Medulla oblongata (tissue), 1 donor: ENCODE results near the gene RARRES2.

Experiments
- DNase-seq: peaks from one replicate; pipeline ENCODE4 v3.0.0-alpha.2; 2015; ENCODE audit errors: extremely low spot score

Gene RARRES2

GRCh38 chr7:150361807-150362621 lies 20.6 kb upstream of the RARRES2 start:
- no peak for DNase-seq

DNA sequence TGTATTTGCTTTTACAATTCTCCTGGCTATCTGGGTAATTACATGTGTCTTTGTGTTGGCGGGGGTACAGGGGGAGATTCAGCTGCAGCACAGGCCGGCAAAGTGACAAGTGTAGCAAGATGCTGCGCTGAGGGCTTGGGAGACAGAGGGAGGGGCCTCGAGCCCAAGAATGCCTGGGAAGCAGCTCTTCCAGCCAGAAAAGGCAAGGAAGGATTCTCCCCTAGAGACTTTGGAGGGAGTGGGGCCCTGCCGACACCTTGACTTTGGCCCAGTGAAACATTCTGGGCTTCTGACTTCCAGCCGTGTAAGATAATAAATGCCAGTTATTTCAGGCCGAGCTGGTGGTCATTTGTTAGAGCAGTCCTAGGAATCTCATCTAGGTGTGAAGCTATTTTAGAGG lies 20.0 kb upstream of the RARRES2 start:
- no peak for DNase-seq

- DNase-seq: no peak
Measured at GRCh38 chr7:150360363-150361058, 19.1 kb upstream of the RARRES2 start.

- DNase-seq: no peak
Measured at GRCh38 chr7:150359622-150360362, 18.4 kb upstream of the RARRES2 start.

- no peak for DNase-seq
Measured at GRCh38 chr7:150358988-150359621, 17.7 kb upstream of the RARRES2 start.

- no peak for DNase-seq
Measured at GRCh38 chr7:150358433-150358832, 17.0 kb upstream of the RARRES2 start.

DNA sequence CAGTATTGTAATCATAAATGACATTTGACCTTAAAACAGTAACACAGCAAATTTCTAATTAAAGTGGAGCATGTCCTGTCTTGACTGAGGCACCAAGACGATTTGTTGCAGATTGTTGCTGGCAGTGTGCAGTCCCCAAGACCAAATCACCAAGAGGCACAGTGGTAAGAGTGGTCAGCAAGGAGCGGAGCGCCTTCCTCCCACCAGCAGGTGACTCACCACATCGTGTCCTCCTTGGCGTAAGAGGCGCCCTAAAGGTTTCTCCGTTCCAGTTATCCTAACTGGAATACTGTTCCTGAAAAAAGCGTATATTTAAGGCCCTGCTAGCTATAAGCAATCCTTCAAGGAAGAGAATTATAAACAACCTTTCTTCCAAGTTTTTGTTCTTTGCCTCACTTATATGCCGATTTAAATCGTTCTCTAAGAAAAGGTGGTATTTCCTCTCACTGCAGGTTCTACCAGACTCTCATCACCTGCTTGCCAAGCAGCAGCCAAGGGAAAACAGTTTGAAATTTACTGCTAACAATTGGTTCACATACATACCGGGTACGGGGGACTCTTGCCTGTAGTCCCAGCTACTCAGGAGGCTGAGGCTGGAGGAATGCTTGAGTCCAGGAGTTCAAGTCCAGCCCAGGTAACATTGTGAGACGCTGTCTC lies 16.5 kb upstream of the RARRES2 start:
- DNase-seq: no peak

DNA sequence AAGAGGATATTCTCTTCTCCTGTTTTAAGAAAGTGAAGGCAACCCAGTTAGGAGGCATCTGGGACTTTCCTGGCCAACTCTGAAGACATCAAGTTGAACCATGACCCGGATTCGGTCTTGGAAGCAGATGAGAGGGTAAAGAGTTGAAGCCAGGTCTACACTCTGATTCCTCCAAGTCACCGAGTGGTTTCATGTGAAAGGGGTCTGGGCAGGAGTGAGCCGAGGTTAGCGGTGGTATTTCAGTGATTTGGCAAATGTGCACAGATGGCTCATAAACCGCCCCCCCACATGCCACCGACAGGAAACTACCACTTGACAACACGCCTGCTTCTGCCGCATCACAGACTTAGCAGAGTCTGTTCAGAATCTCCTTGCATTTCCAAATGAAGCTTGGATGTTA lies 15.8 kb upstream of the RARRES2 start:
- DNase-seq: no peak

DNA sequence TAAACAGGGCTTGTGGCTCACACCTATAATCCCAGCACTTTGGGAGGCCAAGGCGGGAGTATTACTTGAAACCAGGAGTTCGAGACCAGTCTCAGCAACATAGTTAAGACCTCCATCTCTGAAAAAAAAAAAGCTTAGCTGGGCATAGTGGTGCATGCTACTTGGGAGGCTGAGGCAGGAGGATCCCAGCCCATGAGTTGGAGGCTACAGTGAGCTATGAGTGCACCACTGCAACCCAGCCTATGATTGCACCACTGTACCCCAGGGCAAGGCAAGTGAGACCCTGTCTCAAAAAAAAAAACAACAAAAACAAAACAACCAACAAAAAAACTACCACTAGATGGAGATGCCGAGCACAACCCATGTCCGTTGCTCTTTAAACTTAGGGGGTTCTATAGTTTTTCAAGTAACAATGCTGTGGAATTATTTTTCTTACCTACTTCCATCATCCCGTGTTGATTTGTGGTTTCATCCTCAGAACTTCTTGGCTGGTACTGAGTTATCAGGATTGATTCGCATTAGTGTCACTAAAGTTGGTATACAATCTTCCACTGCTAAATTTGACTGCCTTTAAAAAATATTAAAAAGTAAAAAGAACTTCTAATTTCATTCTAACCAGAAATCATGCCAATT lies 15.0 kb upstream of the RARRES2 start:
- DNase-seq: no peak

GRCh38 chr7:150355666-150356059 lies 14.2 kb upstream of the RARRES2 start:
- DNase-seq: no peak

DNA sequence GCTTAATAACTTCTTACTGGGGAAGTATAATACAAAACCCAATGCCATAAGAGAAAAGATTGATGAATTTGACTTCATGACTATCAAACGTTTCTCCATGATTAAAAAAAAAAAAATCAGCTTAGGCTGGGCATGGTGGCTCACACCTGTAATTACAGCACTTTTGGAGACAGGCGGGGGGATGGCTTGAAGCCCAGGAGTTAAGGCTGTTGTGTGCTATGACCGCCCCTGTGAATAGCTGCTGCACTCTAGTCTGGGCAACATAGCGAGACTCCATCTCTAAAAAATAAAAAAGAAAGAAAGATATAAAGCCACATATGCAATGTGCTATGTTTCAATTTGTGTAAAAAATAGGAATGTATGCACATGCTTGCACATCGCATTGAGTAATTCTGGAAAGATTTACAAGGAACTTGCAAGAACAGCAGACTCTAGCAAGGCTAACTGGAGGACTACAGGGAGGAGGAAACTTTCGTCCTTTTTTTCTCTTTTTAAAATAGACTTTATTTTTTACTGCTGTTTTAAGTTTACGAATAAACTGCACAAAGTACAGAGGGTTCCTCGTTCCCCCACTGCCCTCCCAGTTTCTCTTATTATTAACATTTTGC lies 10.3 kb upstream of the RARRES2 start:
- DNase-seq: no peak

- DNase-seq: no peak
Measured at GRCh38 chr7:150346922-150347321, 5.5 kb upstream of the RARRES2 start.

DNA sequence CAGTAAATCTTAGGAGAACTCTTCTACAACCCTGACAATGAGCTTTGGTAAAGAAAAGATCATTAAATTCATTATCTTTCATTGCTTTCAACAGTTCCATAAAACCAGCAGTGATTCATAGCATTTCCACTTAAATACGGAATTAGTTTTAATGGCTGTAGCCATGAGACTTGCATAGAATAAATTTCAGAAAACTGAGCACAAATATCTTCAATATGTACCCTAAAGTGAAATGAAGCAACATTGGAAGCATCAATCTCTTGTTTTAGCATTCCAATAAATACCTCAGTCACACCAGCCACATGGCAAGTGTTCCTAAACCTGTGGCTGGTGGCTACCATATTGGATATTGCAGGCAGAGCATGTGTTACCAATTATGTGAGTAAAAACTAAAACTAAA lies 3.6 kb upstream of the RARRES2 start:
- no peak for DNase-seq

DNA sequence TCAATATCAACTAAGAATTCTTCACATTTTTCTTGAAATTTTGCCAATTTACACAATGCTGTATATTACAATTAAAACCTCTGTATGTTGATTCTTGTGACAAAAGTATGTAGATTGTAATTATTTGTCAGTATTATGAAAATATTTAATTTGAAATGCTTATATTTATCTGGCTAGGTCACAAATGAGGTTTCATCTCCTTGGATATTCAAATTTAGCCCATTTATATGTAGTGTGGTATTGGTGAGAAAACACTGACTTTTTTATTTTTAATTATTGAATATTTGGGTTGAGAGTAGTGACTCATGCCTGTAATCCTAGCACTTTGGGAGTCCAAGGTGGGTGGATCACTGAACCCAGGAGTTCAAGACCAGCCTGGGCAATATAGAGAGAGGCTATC lies 2.9 kb upstream of the RARRES2 start:
- no peak for DNase-seq

DNA sequence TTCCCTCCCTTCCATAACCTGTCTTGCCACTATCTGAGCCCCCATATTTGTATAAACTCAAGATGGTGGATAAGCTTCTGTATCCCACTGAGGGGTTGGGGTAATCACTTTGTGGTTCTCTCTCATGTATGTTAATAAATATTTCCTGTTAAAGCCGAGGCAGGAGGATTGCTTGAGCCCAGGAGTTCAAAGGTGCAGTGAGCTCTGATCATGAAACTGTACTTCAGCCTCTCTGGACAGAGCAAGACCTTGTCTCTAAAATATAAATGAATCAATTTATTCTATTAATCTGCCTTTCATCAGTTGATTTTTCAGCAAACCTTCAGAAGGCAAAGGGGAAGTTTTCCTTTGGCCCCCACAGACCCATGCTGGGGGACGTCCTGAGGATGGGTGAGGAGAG lies 1.8 kb upstream of the RARRES2 start:
- DNase-seq: no peak

DNA sequence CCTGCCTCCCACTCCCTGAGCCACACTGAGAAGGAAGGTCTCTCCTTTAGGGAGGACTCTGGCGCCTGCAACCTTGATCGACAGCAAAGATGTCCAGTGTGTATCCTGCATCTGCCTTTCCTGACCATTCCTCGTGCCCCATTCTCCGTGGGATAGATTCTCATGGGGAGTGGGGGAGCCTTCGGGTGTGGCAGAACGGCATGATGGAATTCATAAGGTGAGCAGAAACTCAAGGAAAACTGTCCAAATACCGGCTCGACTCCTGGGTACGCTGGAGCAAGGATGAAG lies 636 bp upstream of the RARRES2 start:
- no peak for DNase-seq

DNA sequence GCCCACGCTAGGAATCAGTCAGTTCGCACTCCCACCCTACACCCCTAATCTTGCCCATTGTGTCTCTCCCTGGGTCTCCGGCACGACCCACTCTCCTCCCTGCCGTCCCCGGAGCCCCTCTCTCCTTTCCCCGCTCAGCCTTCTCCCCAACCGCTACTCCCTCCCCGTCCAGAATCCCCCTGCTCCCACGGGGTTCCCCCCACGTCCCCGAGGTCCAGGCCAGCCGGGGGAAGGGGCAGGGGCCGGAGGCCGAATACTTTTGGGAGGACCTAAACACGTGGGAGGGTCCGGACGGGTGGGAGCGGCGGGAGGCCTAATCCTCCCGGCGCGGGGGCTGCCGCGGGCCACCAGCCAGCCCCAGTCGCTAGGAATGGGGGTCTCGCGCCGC lies 560 bp downstream of the RARRES2 start:
- no peak for DNase-seq

DNA sequence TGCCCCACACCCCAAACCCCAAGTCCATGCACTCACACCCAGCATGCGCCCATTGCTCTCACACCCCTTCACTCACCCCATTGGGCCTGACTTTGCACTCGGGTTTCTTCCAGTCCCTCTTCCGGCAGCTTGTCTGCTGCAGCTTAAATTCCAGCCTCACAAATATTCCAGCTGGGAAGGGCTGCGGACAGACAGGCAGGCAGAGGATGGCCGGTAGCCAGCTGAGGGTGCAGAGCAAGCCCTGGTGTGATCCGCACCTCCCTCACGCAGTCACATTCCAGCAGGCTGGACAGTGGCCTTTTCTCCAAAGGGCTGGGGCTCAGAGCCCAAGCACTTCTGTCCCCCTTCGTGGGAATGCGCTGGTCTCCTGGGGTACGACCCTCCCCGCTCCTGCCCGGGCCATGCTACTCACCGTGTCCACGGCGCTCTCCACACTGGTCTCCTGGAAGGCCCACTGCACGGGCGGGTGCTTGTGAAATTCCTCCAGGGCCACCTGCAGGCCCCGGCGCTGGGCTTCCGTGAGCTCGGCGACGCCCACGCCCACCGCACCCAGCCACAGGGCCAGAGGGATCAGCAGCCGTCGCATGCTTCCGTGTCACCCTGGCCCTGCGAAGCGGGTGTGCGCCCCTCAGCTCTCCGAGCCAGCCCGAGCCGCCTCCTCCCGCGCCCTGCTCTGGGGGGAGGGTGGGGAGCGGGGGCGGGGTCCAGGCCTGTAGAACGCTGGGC lies 1.2 kb downstream of the RARRES2 start:
- no peak for DNase-seq

DNA sequence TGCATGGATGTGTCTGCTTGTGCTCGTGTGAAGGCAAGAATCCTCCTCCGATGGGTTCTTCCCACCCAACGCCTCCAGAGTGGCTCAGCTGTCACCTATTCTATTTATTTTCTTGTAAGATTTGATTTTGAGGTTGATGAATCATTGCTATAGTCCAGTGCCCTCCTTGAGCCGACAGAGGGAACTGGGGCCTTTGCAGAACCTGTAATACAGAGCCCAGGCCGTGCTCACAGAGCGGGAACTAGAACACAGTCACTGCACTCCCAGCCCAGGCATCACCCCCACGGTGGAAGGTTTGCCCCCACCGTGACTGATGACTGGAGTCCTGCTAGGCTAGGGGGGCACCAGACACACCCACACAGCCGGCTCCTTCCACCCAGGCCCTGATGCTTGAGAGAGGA lies 2.0 kb downstream of the RARRES2 start:
- DNase-seq: no peak

GRCh38 chr7:150338166-150338829 lies 3.1 kb downstream of the RARRES2 start:
- no peak for DNase-seq
